HG03354 (cell line): Measurements from ENCODE around the gene UTY.

Experiments used
- ATAC-seq: cut with Tn5 transposase; IDR thresholded peaks from one replicate; pipeline ENCODE4 v1.9.1; 2021; ENCODE audit warnings: mild to moderate bottlenecking; ENCODE audit not compliant: unreplicated experiment, poor library complexity, severe bottlenecking

Gene UTY

GRCh38 chrY:13479828-13480227 is at the start of gene UTY:
UTY (minus strand) TSS chrY:13480033; CDS start chrY:13479665, 368 bp downstream.
- ATAC-seq = no peak

DNA sequence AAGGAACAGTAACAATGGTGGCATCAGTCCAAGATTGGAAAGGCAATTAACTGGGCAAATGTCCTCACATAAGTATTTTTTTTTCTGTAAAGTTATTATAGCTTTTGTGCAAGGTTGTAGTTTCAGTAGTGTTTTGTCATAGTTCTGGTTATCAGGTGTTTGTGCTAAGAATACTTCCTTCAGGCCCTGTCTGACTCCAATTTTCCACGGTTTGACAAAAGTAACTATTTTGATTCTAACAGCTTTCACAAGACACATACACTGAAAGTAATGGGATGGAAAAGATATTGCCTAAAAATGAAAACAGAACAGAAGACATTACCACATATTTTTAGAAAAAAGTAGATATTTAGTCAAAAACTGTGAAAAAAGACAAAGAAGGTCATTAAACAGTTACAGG is 40.6 kb upstream of the UTY start:
- ATAC-seq = no peak

DNA sequence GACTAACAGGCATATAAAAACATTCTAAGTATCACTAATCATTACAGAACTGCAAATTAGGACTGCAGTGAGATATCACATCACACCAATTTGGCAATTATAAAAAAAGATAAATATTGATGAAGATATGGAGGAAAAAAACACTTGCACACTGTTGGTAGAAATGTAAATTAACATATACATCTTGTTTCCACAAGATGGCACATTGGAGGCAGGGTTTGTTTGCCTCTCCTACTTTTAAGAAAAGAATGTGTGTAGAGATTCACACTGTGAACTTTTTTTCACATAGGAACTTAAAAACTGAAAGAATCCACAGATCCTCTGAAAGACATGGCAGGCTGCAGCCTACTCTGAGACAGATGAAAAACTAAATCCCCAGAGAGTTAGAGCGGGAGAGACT is 21.4 kb upstream of the UTY start:
- ATAC-seq = no peak

DNA sequence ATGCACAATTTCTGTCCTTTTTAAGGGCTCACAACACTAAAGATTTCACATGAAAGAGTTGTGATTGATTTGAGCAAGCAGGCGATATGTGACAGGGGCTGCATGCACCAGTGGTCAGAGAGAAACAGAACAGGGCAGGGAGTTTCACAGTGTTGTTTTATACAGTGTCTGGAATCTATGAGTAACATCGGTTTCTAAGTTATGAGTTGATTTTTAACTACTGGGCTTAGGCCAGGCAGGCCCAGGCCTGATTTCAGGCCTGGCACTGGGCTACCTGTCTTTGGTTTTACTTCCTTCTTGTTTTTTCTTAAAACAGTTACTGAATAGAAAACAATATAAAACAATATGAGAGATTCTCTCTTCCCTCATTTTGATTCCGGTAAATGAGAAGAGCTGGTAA is 13.9 kb upstream of the UTY start:
- no peak for ATAC-seq

DNA sequence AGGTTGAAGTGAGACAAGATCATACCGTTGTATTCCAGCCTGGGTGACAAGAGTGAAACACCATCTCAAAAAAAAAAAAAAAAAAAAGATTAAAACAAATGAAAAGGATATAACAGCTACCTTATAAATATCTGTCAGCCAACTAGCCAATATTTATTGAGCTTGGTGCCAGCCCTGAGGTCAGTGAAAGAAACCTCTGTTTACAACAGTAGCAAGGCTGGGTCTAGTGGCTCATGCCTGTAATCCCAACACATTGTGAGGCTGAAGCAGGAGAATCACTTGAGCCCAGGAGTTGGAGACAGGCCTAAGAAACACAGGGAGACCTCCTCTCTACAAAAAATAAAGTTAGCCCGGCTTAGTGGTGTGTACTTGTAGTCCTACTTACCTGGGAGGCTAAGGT is 12.6 kb upstream of the UTY start:
- ATAC-seq = no peak

- ATAC-seq = no peak
These were observed 8.9 kb upstream of the UTY start for GRCh38 chrY:13488738-13489137.

- ATAC-seq = no peak
These were observed 617 bp downstream of the UTY start for GRCh38 chrY:13479121-13479711.

- ATAC-seq = no peak
These were observed 1.6 kb downstream of the UTY start for GRCh38 chrY:13478126-13478785.

GRCh38 chrY:13474997-13475396 is 4.8 kb downstream of the UTY start:
- ATAC-seq = no peak

DNA sequence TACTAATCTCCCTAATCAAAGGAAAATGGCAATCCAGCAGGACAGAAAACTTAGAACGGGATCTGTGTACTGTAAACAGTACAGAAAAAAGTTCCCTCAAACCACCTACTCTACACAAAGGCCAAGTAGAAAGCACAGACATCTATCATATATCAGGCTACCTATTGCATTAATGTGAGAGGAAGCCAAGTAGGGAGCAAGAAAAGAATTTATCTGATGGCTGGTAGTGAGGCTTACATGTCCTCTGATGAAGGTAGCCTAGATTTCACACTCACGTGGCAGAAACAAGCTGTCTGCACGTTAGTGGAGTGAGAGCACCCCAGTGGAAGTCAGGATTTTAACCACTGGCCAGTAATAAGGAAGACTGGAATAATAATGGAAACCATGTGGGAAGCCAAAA is 28.3 kb downstream of the UTY start:
- ATAC-seq = no peak

DNA sequence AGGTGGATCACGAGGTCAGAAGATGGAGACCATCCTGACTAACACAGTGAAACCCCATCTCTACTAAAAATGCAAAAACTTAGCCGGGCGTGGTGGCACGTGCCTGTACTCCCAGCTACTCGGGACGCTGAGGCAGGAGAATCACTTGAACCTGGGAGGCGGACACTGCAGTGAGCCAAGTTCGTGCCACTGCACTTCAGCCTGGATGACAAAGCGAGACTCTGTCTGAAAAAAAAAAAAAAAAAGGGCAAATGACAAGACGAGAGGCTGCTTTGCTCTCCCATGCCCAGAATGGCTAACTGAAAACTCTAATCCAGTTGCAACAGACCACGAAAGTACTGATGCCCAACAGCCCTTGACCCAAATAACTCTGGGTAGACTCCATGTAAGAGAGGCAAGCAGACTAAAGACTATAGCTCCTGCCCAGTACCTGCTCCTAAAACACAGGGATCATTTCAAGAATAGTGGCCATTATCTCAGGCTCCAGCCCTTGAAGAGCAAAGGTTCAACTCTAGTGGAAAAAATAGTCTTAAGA is 29.2 kb downstream of the UTY start:
- no peak for ATAC-seq

- no peak for ATAC-seq
These were observed 34.3 kb downstream of the UTY start for GRCh38 chrY:13445566-13445965.

DNA sequence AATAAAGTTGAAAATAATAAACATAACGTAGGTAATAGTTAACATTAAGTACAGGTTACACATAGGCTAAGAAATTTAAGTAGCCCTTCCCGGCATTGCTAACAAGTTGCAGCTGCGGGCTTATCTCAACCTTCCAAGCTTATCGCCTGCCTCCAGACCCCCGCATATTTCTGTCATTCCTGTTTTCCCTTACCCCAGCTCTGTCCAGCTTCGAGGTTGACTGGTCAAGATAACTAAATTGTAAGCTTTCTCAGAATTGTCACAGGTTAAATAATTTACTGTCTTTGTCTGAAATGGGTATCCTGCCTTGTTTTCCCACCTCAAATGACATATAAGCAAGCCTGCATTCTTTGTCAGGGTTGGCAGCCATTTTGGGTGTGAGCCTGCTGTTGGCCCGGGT is 36.7 kb downstream of the UTY start:
- no peak for ATAC-seq

DNA sequence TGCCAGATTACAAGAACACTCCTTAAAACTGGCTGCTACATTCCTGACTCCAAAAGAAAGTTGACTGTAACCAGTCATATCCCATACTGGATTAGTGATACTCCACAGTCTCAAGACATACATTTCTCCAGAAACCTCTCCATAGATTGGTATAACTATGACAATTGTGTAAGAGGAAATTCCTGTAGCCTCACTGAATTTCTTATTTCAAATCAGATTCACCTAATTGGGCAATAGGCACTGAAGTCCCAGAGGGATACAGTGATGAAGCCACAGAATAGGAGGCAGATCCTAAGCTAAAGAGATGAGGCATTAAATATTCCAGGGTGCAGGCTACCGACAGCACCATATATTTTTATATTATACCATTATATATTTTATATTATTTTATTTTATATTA is 39.0 kb downstream of the UTY start:
- no peak for ATAC-seq

DNA sequence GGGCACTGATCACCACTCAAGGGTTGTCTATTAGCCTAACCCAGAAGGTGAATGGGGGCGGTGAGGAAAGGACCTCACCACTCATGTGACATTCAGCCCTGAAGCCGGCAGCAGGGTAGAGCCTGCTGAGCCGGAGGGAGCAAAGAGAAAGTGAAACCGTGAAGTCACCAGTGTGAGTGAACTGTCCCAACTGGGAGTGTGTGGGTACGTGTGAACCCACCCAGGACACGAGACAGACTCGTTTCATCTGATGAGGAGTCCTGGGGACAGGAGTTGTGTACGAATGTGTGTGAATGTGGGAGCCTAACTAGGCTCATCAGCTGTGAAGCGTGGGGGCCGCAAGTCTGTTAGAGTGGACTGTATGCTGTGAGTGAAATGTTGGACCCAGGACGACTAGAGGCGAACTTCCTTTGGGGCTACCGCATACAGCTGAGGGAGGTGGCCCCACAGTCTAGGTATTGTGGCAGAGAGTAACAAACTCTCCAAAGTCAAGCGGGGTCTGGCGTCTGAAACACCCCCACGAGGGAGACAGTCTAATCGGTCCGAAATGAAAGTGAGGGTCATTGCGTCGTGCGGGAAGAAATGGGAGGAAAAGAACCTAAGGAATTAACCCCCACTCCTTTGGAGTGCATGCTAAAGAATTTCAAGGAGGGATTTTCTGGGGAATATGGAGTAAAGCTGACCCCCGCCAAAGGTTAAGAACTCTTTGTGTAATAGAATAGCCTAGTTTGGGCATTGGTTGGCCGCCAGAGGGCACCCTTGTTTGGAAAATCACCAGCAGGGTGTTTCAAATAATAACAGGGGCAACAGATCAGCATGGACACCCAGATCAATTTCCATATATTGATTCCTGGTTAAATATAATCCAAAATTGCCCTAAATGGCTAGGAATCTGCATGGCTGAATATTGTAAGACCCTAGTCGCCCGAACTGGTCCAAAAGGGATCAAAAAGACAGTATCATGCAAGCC is 43.6 kb downstream of the UTY start:
- no peak for ATAC-seq

DNA sequence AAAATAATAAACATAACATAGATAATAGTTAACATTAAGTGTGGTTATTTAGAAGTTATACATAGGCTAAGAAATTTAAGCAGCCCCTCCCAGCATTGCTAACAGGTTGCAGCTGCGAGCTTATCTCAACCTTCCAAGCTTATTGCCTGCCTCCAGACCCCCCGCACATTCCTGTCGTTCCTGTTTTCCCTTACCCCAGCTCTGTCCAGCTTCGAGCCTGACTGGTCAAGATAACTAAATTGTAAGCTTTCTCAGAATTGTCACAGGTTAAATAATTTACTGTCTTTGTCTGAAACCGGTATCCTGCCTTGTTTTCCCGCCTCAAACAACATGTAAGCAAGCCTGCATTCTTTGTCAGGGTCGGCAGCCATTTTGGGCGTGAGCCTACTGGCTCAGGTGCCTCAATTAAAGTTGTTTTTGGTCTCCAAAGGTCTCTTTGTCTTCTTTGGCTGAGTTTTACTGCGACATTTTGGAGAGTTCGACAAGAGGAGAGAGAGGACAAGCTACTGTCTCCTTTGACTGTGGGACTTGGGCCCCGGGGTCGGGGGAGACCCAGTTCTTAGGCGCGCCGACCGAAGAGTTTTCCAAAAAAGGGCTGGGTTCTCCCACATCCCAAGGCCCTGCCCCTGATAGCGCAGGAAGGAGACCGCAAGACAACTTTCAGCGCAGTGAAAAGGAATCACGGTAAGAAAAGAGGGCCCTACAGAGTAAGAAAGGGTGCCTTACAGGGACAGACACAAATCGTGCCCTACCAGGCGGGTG is 44.4 kb downstream of the UTY start:
- ATAC-seq = no peak

GRCh38 chrY:13432293-13433025 is 47.4 kb downstream of the UTY start:
- no peak for ATAC-seq

DNA sequence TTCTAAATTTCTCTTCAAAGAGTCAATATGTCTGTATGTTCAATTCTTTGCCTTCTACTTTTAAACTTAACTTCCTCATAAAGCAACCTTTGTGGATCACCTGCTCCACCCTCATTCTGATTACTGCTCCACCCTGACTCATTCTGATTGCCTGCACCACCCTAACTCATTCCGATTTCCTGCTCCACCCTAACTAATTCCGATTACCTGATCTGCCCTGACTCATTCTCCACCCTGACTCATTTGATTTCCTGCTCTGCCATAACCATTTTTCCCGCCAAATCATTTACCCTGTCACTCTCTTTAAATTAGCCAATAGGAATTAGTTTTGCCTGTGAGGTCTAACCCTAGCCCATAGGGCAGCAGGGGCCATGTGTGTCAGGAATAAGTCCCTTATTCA is 50.3 kb downstream of the UTY start:
- ATAC-seq = no peak

- ATAC-seq = no peak
These were observed 56.5 kb downstream of the UTY start for GRCh38 chrY:13423281-13423732.
